ENCODE data around the gene MYO1D.

DNA sequence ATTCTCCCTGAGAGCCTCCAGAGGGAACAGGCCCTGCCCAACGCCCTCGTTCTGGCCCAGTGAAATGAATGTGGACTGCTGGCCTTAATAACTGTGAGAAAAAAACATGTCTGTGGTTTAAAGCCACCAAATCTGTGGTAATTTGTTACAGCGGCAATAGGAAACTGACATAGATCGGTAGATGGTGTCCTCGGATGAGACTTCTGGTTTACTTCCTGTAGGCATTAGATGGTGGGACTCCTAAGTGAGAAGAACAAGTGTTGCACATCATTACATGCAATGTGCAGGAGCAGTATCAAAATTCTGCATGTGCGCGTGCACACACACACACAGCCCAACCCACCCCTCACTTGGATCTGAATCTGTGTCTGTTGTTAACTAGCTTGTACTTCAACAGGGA lies 348.1 kb downstream of the MYO1D start:
- TF ChIP-seq EZH2 (IDR thresholded peaks at IDR 0.05; ENCODE audit: borderline replicate concordance, low read depth, low read length, severe bottlenecking) (no peak), JUN (IDR thresholded peaks at IDR 0.05; ENCODE audit: borderline replicate concordance, insufficient read depth, insufficient read length, low read depth) (no peak), CTCF (IDR thresholded peaks at IDR 0.05; ENCODE audit: extremely low read depth in 1 of 2, insufficient read depth in 1 of 2, low read depth in 1 of 2, low read length in 2 of 2) (no peak), MYC (IDR thresholded peaks at IDR 0.05; ENCODE audit: low read depth, low read length) (no peak), POLR2A (IDR thresholded peaks at IDR 0.05; ENCODE audit: low read depth, low read length) (no peak), GATA2 (IDR thresholded peaks at IDR 0.05; ENCODE audit: insufficient read depth, insufficient read length, low read depth, low read length) (no peak)
